ENCODE data around the gene RFX8.

RFX8 gene

DNA sequence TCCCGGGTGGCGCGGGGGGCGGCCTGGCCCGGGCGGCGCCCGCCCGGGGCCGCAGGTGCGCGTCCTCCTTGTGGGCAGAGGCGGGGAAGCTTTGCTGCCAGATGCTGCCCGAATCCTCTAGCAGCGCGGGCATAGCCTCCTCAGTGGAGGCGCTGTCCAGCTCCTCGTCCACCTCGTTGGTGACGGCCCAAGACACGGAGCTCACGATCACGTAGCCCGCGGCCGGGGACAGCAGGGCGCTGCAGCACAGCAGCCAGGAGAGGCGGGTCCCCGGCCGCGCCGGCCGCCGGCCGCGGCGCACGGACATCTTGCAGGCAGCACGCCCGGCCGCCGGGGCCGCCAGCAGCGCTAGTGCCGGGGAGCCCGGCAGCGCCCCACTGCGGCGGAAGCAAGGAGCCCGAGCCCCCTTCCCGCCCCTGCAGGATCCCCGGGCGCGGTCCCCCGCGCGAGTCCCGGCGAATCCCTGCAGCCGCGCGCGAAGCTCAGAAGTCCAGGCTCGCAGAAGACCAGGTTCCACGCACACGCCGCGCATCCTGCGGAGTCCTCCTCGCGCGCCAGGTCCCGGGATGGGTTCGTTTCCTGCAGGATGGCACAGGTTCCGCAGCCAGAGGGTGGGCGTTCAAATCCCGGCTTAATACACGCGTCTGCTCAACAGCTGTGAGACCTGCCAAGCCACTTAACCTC is 87.6 kb downstream of the RFX8 start, which contains the start of gene CREG2:
Gene CREG2 (minus strand): TSS at position 353 of the 684 bp plus-strand sequence. CDS start 46 bp downstream, at position 307.
- H3K79me2 ChIP-seq (ENCODE audit: control insufficient read depth, insufficient read depth, low read length): no peaks in the 10 kb centered on the region
- H3K27me3 ChIP-seq (ENCODE audit: insufficient read depth, low read length, poor library complexity): peaks cover 17% of the 10 kb centered on the region

DNA sequence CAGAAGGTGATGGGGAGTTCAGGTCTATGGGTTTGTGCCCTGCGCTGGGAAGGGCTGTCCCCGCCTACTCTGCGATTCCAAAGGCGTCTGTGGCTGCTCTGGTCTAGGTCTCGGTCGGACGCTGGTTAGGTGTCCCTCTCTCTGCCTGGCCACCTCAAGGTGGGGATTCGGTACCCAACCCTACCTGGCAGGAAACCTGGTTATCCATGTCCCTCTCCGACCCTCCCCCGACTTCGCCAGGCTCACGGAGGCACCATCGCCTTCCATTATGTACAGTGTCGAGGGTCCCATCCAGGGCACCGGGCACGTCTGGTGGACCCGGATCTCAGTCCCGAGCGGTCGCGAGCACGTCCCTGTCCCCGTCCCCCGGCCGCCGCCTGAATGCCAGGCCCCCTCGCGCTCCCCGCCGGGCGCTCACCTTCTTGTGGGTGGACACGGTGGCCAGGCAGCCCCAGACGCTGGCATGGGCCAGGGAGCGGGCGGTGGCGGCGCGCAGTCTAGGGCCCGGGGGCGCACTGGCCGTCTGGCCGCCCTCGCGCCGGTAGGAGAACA is 88.2 kb downstream of the RFX8 start:
- H3K79me2 ChIP-seq (ENCODE audit: control insufficient read depth, insufficient read depth, low read length): no peaks in the 10 kb centered on the region
- no peak overlapping the region for H2BK120ac ChIP-seq (ENCODE audit: low read depth, low read length)
- peaks cover 17% of the 10 kb centered on the region for H3K27me3 ChIP-seq (ENCODE audit: insufficient read depth, low read length, poor library complexity)
- no peak overlapping the region for H3K18ac ChIP-seq (ENCODE audit: low read length)
- no peak overlapping the region for H2BK15ac ChIP-seq (replicated peaks; ENCODE audit: low read depth)
- H3K27ac ChIP-seq (ENCODE audit: low read depth, low read length): no peak overlapping the region
- WGBS (ENCODE audit: extremely low coverage, insufficient coverage, low lambda C conversion rate): no CpG with 5 or more reads among the region's 45 CpGs
- peak overlapping the region; percentile 2 for H3K9ac ChIP-seq (ENCODE audit: low read length)
- H3K4me1 ChIP-seq (ENCODE audit: control insufficient read depth, low read depth, low read length): no peaks in the 10 kb centered on the region
- no peak overlapping the region for H4K8ac ChIP-seq (ENCODE audit: low read depth, low read length)
- H2AK5ac ChIP-seq (ENCODE audit: low read length): no peak overlapping the region
- no peaks in the 10 kb centered on the region for H3K36me3 ChIP-seq (ENCODE audit: control insufficient read depth, insufficient read depth, low read length)
- no peak for DNase-seq
- H3K56ac ChIP-seq (ENCODE audit: low read length): peak overlapping the region; percentile 20
- no peak overlapping the region for H4K5ac ChIP-seq (ENCODE audit: low read length)
- no peak overlapping the region for H3K23ac ChIP-seq (ENCODE audit: low read length)
- peak overlapping the region; percentile 92 for H3K4me2 ChIP-seq (ENCODE audit: low read length)
- no peak overlapping the region for H3K4ac ChIP-seq (ENCODE audit: low read depth, low read length)
- H3K4me3 ChIP-seq (ENCODE audit: low read length): no peak overlapping the region
- H3K79me1 ChIP-seq (ENCODE audit: low read length): no peaks in the 10 kb centered on the region
- H2BK5ac ChIP-seq (ENCODE audit: low read length): no peak overlapping the region

More for the DNA sequence above, 87.6 kb downstream of the RFX8 start, which contains the start of gene CREG2:
- Histone ChIP-seq H3K4ac (ENCODE audit: low read depth, low read length) (no peak within 1 kb of the TSS), H2BK15ac (replicated peaks; ENCODE audit: low read depth) (no peak within 1 kb of the TSS), H4K8ac (ENCODE audit: low read depth, low read length) (no peak within 1 kb of the TSS), H3K4me1 (ENCODE audit: control insufficient read depth, low read depth, low read length) (no peaks in the 10 kb centered on the region), H2BK5ac (ENCODE audit: low read length) (no peak within 1 kb of the TSS), H3K23ac (ENCODE audit: low read length) (no peak within 1 kb of the TSS), H3K79me1 (ENCODE audit: low read length) (no peaks in the 10 kb centered on the region), H2AK5ac (ENCODE audit: low read length) (no peak within 1 kb of the TSS), H3K4me2 (ENCODE audit: low read length) (peak within 1 kb of the TSS; percentile 92), H3K9ac (ENCODE audit: low read length) (peak within 1 kb of the TSS; percentile 46), H3K56ac (ENCODE audit: low read length) (peak within 1 kb of the TSS; percentile 76), H3K18ac (ENCODE audit: low read length) (no peak within 1 kb of the TSS), H3K36me3 (ENCODE audit: control insufficient read depth, insufficient read depth, low read length) (no peaks in the 10 kb centered on the region), H4K5ac (ENCODE audit: low read length) (no peak within 1 kb of the TSS), H3K27ac (ENCODE audit: low read depth, low read length) (no peak within 1 kb of the TSS), H2BK120ac (ENCODE audit: low read depth, low read length) (no peak within 1 kb of the TSS), H3K4me3 (ENCODE audit: low read length) (peak within 1 kb of the TSS; percentile 47)
- no CpG with 5 or more reads among the region's 79 CpGs for WGBS (ENCODE audit: extremely low coverage, insufficient coverage, low lambda C conversion rate)
- peak; percentile 75 for DNase-seq

DNA sequence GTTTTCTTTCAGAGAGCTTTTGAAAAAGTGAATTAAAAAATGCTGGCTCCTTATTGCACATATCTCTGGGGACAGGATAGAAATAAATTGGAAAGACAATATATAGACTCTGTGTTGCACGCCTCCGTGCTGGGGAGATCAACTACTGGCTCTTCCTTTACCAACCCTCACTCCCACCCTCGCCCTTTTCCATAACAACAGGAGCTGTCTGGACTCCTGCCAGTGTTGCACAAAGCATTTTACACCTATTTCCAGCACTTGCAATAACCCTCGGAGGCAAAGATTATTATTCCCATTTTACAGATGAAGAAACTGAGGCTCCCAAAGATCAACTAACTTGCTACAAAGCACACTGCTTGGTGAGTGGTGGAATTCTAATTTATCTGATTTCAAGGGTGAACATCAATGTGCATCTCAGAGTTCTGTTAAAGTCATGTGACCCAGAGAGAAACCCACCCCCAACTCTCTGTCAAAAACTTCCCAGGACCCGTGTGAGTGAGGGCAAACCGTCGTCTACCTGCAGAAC is 91.8 kb downstream of the RFX8 start:
- DNase-seq: no peak
- no peak overlapping the region for H3K56ac ChIP-seq (ENCODE audit: low read length)
- H2AK5ac ChIP-seq (ENCODE audit: low read length): no peak overlapping the region
- H4K5ac ChIP-seq (ENCODE audit: low read length): no peak overlapping the region
- H3K27me3 ChIP-seq (ENCODE audit: insufficient read depth, low read length, poor library complexity): peaks cover 12% of the 10 kb centered on the region
- no peaks in the 10 kb centered on the region for H3K79me1 ChIP-seq (ENCODE audit: low read length)
- no peak overlapping the region for H3K9ac ChIP-seq (ENCODE audit: low read length)
- no peak overlapping the region for H3K4ac ChIP-seq (ENCODE audit: low read depth, low read length)
- no peaks in the 10 kb centered on the region for H3K79me2 ChIP-seq (ENCODE audit: control insufficient read depth, insufficient read depth, low read length)
- no peak overlapping the region for H2BK120ac ChIP-seq (ENCODE audit: low read depth, low read length)
- no CpG with 5 or more reads among the region's 7 CpGs for WGBS (ENCODE audit: extremely low coverage, insufficient coverage, low lambda C conversion rate)
- H4K8ac ChIP-seq (ENCODE audit: low read depth, low read length): no peak overlapping the region
- no peak overlapping the region for H2BK15ac ChIP-seq (replicated peaks; ENCODE audit: low read depth)
- no peak overlapping the region for H3K18ac ChIP-seq (ENCODE audit: low read length)
- H3K27ac ChIP-seq (ENCODE audit: low read depth, low read length): no peak overlapping the region
- H3K23ac ChIP-seq (ENCODE audit: low read length): no peak overlapping the region
- H3K4me2 ChIP-seq (ENCODE audit: low read length): no peak overlapping the region
- H3K4me3 ChIP-seq (ENCODE audit: low read length): no peak overlapping the region
- H2BK5ac ChIP-seq (ENCODE audit: low read length): no peak overlapping the region
- no peaks in the 10 kb centered on the region for H3K4me1 ChIP-seq (ENCODE audit: control insufficient read depth, low read depth, low read length)
- H3K36me3 ChIP-seq (ENCODE audit: control insufficient read depth, insufficient read depth, low read length): no peaks in the 10 kb centered on the region

DNA sequence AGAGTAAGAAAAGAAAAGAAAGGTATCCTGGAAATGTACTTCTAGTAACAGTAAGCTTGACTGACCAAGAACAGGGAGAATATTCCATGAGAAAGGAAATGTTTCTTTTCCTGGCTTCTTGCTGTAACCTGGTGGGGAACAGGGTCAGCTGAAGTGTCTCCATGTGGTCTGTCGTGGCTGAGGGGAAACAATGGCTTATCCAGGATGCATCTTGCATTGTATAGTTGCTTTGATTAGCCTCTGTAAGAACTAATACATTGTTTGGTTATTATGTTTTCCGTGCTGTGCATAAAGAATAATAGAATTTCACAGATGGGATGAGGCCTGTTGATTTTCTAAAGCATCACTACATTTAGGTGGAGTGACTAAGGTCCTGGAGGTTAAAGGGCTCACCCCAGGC is 92.5 kb downstream of the RFX8 start:
- H2AK5ac ChIP-seq (ENCODE audit: low read length): no peak overlapping the region
- no peak for DNase-seq
- no peak overlapping the region for H3K4me2 ChIP-seq (ENCODE audit: low read length)
- no peak overlapping the region for H3K27ac ChIP-seq (ENCODE audit: low read depth, low read length)
- H4K8ac ChIP-seq (ENCODE audit: low read depth, low read length): no peak overlapping the region
- H3K79me2 ChIP-seq (ENCODE audit: control insufficient read depth, insufficient read depth, low read length): no peaks in the 10 kb centered on the region
- H2BK120ac ChIP-seq (ENCODE audit: low read depth, low read length): no peak overlapping the region
- H3K56ac ChIP-seq (ENCODE audit: low read length): no peak overlapping the region
- WGBS (ENCODE audit: extremely low coverage, insufficient coverage, low lambda C conversion rate): no CpG with 5 or more reads among the region's 2 CpGs
- H3K79me1 ChIP-seq (ENCODE audit: low read length): no peaks in the 10 kb centered on the region
- H2BK5ac ChIP-seq (ENCODE audit: low read length): no peak overlapping the region
- H4K5ac ChIP-seq (ENCODE audit: low read length): no peak overlapping the region
- peaks cover 7% of the 10 kb centered on the region for H3K27me3 ChIP-seq (ENCODE audit: insufficient read depth, low read length, poor library complexity)
- H3K4ac ChIP-seq (ENCODE audit: low read depth, low read length): no peak overlapping the region
- no peaks in the 10 kb centered on the region for H3K4me1 ChIP-seq (ENCODE audit: control insufficient read depth, low read depth, low read length)
- H3K4me3 ChIP-seq (ENCODE audit: low read length): no peak overlapping the region
- no peak overlapping the region for H3K23ac ChIP-seq (ENCODE audit: low read length)
- H2BK15ac ChIP-seq (replicated peaks; ENCODE audit: low read depth): no peak overlapping the region
- H3K18ac ChIP-seq (ENCODE audit: low read length): no peak overlapping the region
- no peak overlapping the region for H3K9ac ChIP-seq (ENCODE audit: low read length)
- H3K36me3 ChIP-seq (ENCODE audit: control insufficient read depth, insufficient read depth, low read length): no peaks in the 10 kb centered on the region

DNA sequence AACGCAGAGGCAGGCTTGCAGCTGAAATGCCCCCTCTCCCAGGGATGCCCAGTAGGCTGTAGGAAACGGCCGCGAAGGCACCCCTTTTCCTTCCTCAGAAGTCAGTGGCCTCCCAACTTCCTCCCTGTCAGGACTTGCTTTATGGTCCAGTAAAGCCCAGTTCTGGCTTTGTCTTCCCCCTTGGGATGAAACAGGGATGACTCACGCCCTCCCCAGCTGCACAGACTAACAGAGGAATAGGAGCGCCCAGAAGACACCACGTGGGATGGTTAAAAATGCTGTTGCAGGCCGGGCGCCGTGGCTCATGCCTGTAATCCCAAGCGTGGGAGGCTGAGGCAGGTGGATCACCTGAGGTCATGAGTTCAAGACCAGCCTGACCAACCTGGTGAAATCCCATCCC is 94.5 kb downstream of the RFX8 start:
- H2BK5ac ChIP-seq (ENCODE audit: low read length): no peak overlapping the region
- H3K27ac ChIP-seq (ENCODE audit: low read depth, low read length): no peak overlapping the region
- no peak overlapping the region for H3K56ac ChIP-seq (ENCODE audit: low read length)
- no peaks in the 10 kb centered on the region for H3K79me2 ChIP-seq (ENCODE audit: control insufficient read depth, insufficient read depth, low read length)
- no peak overlapping the region for H3K4ac ChIP-seq (ENCODE audit: low read depth, low read length)
- no peak overlapping the region for H2BK15ac ChIP-seq (replicated peaks; ENCODE audit: low read depth)
- H3K79me1 ChIP-seq (ENCODE audit: low read length): no peaks in the 10 kb centered on the region
- no peak overlapping the region for H3K9ac ChIP-seq (ENCODE audit: low read length)
- H3K23ac ChIP-seq (ENCODE audit: low read length): no peak overlapping the region
- no peak overlapping the region for H2AK5ac ChIP-seq (ENCODE audit: low read length)
- no peak overlapping the region for H3K4me3 ChIP-seq (ENCODE audit: low read length)
- no peak for DNase-seq
- no peaks in the 10 kb centered on the region for H3K36me3 ChIP-seq (ENCODE audit: control insufficient read depth, insufficient read depth, low read length)
- no peaks in the 10 kb centered on the region for H3K4me1 ChIP-seq (ENCODE audit: control insufficient read depth, low read depth, low read length)
- H3K18ac ChIP-seq (ENCODE audit: low read length): no peak overlapping the region
- no peak overlapping the region for H3K4me2 ChIP-seq (ENCODE audit: low read length)
- no peaks in the 10 kb centered on the region for H3K27me3 ChIP-seq (ENCODE audit: insufficient read depth, low read length, poor library complexity)
- no peak overlapping the region for H4K5ac ChIP-seq (ENCODE audit: low read length)
- WGBS (ENCODE audit: extremely low coverage, insufficient coverage, low lambda C conversion rate): no CpG with 5 or more reads among the region's 11 CpGs
- no peak overlapping the region for H2BK120ac ChIP-seq (ENCODE audit: low read depth, low read length)
- H4K8ac ChIP-seq (ENCODE audit: low read depth, low read length): no peak overlapping the region
